HepG2 (cell line): ENCODE results near the gene TM9SF2. TPM values are rescaled to one million over a fixed set of nuclear protein-coding genes. Genes with fewer than 3 reads are reported as not detected.

Experiments used
- ARID3A ChIP-seq: IDR thresholded peaks from 2 replicates; pipeline ENCODE4 v1.6.1; 2012; ENCODE audit warnings: low read depth, low read length, improper control_type of control experiment
- CEBPB ChIP-seq: IDR thresholded peaks from 2 replicates; pipeline ENCODE4 v1.6.1; 2011; ENCODE audit warnings: low read depth, low read length, improper control_type of control experiment, borderline replicate concordance
- GATA4 ChIP-seq: sonication (generic); IDR thresholded peaks from 2 replicates; pipeline ENCODE4 v1.6.1; 2016; ENCODE audit warnings: antibody characterized with exemption, low read depth, borderline replicate concordance
- HINFP ChIP-seq: sonication (generic); formaldehyde crosslinking; IDR thresholded peaks from 2 replicates; pipeline ENCODE4 v1.4.0; 2020; ENCODE audit warnings: low read depth, mild to moderate bottlenecking, missing genetic modification reagents
- HOXA5 ChIP-seq: sonication (generic); formaldehyde crosslinking; IDR thresholded peaks from 2 replicates; pipeline ENCODE4 v1.4.0; 2020; ENCODE audit warnings: missing genetic modification reagents
- ISL2 ChIP-seq: sonication (generic); formaldehyde crosslinking; IDR thresholded peaks from 2 replicates; pipeline ENCODE4 v1.5.0; 2020; ENCODE audit warnings: missing genetic modification reagents
- KDM3A ChIP-seq: IDR thresholded peaks from 2 replicates; pipeline ENCODE4 v1.6.1; 2018; ENCODE audit warnings: low read depth, missing compliant biosample characterization
- NFATC3 ChIP-seq: sonication (generic); formaldehyde crosslinking; IDR thresholded peaks from 2 replicates; pipeline ENCODE4 v1.5.1; 2020; ENCODE audit warnings: mild to moderate bottlenecking, missing genetic modification reagents
- POLR2AphosphoS5 ChIP-seq: IDR thresholded peaks from 2 replicates; pipeline ENCODE4 v1.6.1; 2012; ENCODE audit warnings: low read depth, low read length
- SNRNP70 ChIP-seq: fragments of 200-400 bp; formaldehyde crosslinking; IDR thresholded peaks from 2 replicates; pipeline ENCODE4 v1.6.1; 2017; ENCODE audit warnings: mild to moderate bottlenecking, low read depth, low read length, moderate library complexity
- TFAP4 ChIP-seq: sonication (generic); IDR thresholded peaks from 2 replicates; pipeline ENCODE4 v1.6.1; 2016; ENCODE audit warnings: low read depth, borderline replicate concordance
- TP53 ChIP-seq: sonication (generic); formaldehyde crosslinking; conservative IDR thresholded peaks from 2 replicates; pipeline ENCODE4 v1.4.0; 2020; ENCODE audit warnings: missing genetic modification reagents
- ZBTB26 ChIP-seq: IDR thresholded peaks from 2 replicates; pipeline ENCODE4 v1.6.1; 2016; ENCODE audit warnings: missing compliant biosample characterization, missing genetic modification reagents, borderline replicate concordance
- ZFP36L1 ChIP-seq: sonication (generic); formaldehyde crosslinking; IDR thresholded peaks from 2 replicates; pipeline ENCODE4 v1.8.0; 2022; ENCODE audit warnings: mild to moderate bottlenecking, missing genetic modification reagents, moderate library complexity
- ZIK1 ChIP-seq: sonication (generic); formaldehyde crosslinking; IDR thresholded peaks from 2 replicates; pipeline ENCODE4 v1.5.0; 2020; ENCODE audit warnings: mild to moderate bottlenecking, low read depth, missing genetic modification reagents, borderline replicate concordance
- ZKSCAN8 ChIP-seq: IDR thresholded peaks from 2 replicates; pipeline ENCODE4 v1.6.1; 2016; ENCODE audit warnings: borderline replicate concordance, missing genetic modification reagents, missing compliant biosample characterization
- ZMYM2 ChIP-seq: sonication (generic); formaldehyde crosslinking; IDR thresholded peaks from 2 replicates; pipeline ENCODE4 v1.8.0; 2022; ENCODE audit warnings: mild to moderate bottlenecking, missing genetic modification reagents
- ZNF20 ChIP-seq: sonication (generic); formaldehyde crosslinking; IDR thresholded peaks from 2 replicates; pipeline ENCODE4 v1.4.0; 2020; ENCODE audit warnings: mild to moderate bottlenecking, moderate library complexity, missing genetic modification reagents
- ZNF260 ChIP-seq: sonication (generic); formaldehyde crosslinking; IDR thresholded peaks from 2 replicates; pipeline ENCODE4 v1.4.0; 2020; ENCODE audit warnings: missing genetic modification reagents, low read depth, mild to moderate bottlenecking, borderline replicate concordance
- ZNF44 ChIP-seq: sonication (generic); formaldehyde crosslinking; IDR thresholded peaks from 2 replicates; pipeline ENCODE4 v1.5.1; 2020; ENCODE audit warnings: mild to moderate bottlenecking, missing genetic modification reagents
- ZNF446 ChIP-seq: sonication (generic); formaldehyde crosslinking; IDR thresholded peaks from 2 replicates; pipeline ENCODE4 v1.5.0; 2020; ENCODE audit warnings: mild to moderate bottlenecking, missing genetic modification reagents
- ZNF710 ChIP-seq: sonication (generic); formaldehyde crosslinking; IDR thresholded peaks from 2 replicates; pipeline ENCODE4 v1.5.0; 2020; ENCODE audit warnings: mild to moderate bottlenecking, missing genetic modification reagents, borderline replicate concordance
- ZSCAN12 ChIP-seq: sonication (generic); formaldehyde crosslinking; IDR thresholded peaks from 2 replicates; pipeline ENCODE4 v1.9.0; 2021; ENCODE audit warnings: mild to moderate bottlenecking, missing genetic modification reagents
- polyA plus RNA-seq, 8 experiments: library from polyadenylated mRNA; depleted of rRNA in 3 of 8; stranded (reverse) in 7 of 8; unstranded in 1 of 8; fragments of >200 nt; fragmentation: Illumina TruSeq in 4 of 8; extraction: Trizol in 4 of 8; gene quantifications; 2 replicates each; pipeline versions ENCODE4 v1.2.1 to v1.2.3, GENCODE V29; 2011 to 2016; ENCODE audit warnings: low read depth in 4 of 8, missing spikeins in 1 of 8, mixed read lengths in 1 of 8; ENCODE audit not compliant: insufficient read depth in 1 of 8
- total RNA-seq, 5 experiments: library from RNA; depleted of rRNA; stranded (reverse); fragments of >200 nt; fragmentation: Illumina TruSeq; extraction: Trizol; gene quantifications; 2 replicates each; pipeline ENCODE4 v1.2.3, GENCODE V29; 2016; ENCODE audit warnings: low read depth in 1 of 5

Gene TM9SF2
- total and polyA plus RNA-seq, 2 of the 13 experiments (the other 11 are each of a cell fraction or from before 2014, with no cell fraction given): 94.1 to 123 TPM

GRCh38 chr13:99501184-99501847 is at the start of gene TM9SF2 (continued):
- no peak for TF ChIP-seq ZNF20 (CRISPR knock-in tag)
- no peak for TF ChIP-seq CEBPB
- TF ChIP-seq TFAP4: peak; percentile 86; the same call in 1 of the 2 replicates
- TF ChIP-seq ZBTB26 (CRISPR knock-in tag): peak; percentile 87; the same call in 1 of the 2 replicates
- TF ChIP-seq ARID3A: no peak; the same call in 1 of the 2 replicates
- TF ChIP-seq NFATC3 (CRISPR knock-in tag): peak; percentile 67; the same call in 1 of the 2 replicates
- peak; percentile 54; the same call in 1 of the 2 replicates for TF ChIP-seq KDM3A (CRISPR knock-in tag)
- TF ChIP-seq ZMYM2 (CRISPR knock-in tag): no peak
- no peak for TF ChIP-seq GATA4
- TF ChIP-seq HINFP (CRISPR knock-in tag): no peak
- no peak for TF ChIP-seq TP53 (CRISPR knock-in tag)
- TF ChIP-seq HOXA5 (CRISPR knock-in tag): peak; percentile 65; the same call in 1 of the 2 replicates
- 0 out of 2 replicates have a peak, but pooled peaks have one; percentile 54 for TF ChIP-seq ZIK1
- TF ChIP-seq ZNF260 (CRISPR knock-in tag): no peak
- TF ChIP-seq ZNF710 (CRISPR knock-in tag): no peak
- TF ChIP-seq ISL2: peak; percentile 19; the same call in 1 of the 2 replicates
- peak; percentile 81; the same call in 1 of the 2 replicates for TF ChIP-seq ZNF44
- 0 out of 2 replicates have a peak, but pooled peaks have one; percentile 28 for TF ChIP-seq ZNF446 (CRISPR knock-in tag)
- TF ChIP-seq SNRNP70: no peak
- no peak for TF ChIP-seq ZKSCAN8
- TF ChIP-seq ZSCAN12 (CRISPR knock-in tag): no peak
- peak; percentile 72 for TF ChIP-seq POLR2AphosphoS5
- peak; percentile 25; the same call in 1 of the 2 replicates for TF ChIP-seq ZFP36L1 (CRISPR knock-in tag)
